HL-60 (cell line): Measurements from ENCODE around the gene PIK3CG.

Source experiments
- DNase-seq, 2 experiments: peaks; one replicate each; pipeline ENCODE4 v3.0.0-alpha.2; 2010 to 2020; ENCODE audit warnings: low read depth in 1 of 2, low spot score in 1 of 2
- H3K27ac ChIP-seq: fragments of 250-450 bp; sonication (Bioruptor Pico); replicated peaks from 2 replicates; pipeline ENCODE4 v1.5.1; 2020; ENCODE audit warnings: mild to moderate bottlenecking, moderate library complexity
- H3K27me3 ChIP-seq: fragments of 250-450 bp; sonication (Bioruptor Pico); 2 replicates; pipeline ENCODE4 v1.5.1; 2021; ENCODE audit warnings: mild to moderate bottlenecking, moderate library complexity; ENCODE audit not compliant: insufficient read depth, poor library complexity, severe bottlenecking
- H3K4me3 ChIP-seq: replicated peaks from 2 replicates; pipeline ENCODE4 v1.5.1; 2011; ENCODE audit warnings: mild to moderate bottlenecking, control low read depth, low read length; ENCODE audit not compliant: insufficient read depth
- CTCF ChIP-seq: IDR thresholded peaks from one replicate; pipeline ENCODE4 v1.5.1; 2011; ENCODE audit warnings: low read length, control low read depth, inconsistent platforms; ENCODE audit not compliant: insufficient read depth
- GABPA ChIP-seq: IDR thresholded peaks from 2 replicates; pipeline ENCODE4 v1.6.1; 2012; ENCODE audit warnings: low read depth
- POLR2AphosphoS5 ChIP-seq: IDR thresholded peaks from 2 replicates; pipeline ENCODE4 v1.6.1; 2012; ENCODE audit warnings: low read depth
- SPI1 ChIP-seq: IDR thresholded peaks from 2 replicates; pipeline ENCODE4 v1.6.1; 2012; ENCODE audit warnings: low read depth, mild to moderate bottlenecking, borderline replicate concordance
- TF ChIP-seq, protein P1 (sequence below): IDR thresholded peaks from 2 replicates; pipeline ENCODE4 v1.6.1; 2012; ENCODE audit warnings: low read depth; ENCODE audit not compliant: insufficient replicate concordance

PIK3CG gene

DNA sequence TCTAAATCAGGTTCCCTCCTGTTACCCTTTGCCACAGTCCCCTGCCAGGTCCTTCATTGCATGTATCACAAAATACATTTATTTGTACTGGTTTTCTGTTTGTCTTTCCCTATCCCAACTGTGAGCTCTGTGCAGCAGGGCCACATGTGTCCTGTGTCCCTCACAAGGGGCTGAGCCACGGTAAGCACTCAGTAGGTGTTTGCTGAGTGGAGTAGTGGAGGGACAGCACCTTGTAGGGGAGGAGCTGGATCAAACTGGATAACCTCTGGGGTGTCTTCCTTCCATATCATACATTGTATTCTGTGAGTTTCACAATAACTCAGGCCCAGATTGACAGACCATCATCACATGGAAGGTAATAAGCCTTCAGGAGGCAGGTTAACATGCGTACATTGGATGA lies 25.9 kb downstream of the PIK3CG start:
- Histone ChIP-seq H3K27ac (no peak overlapping the region), H3K27me3 (no peaks in the 10 kb centered on the region), H3K4me3 (no peak overlapping the region)
- TF ChIP-seq SPI1 (no peak), POLR2AphosphoS5 (no peak), GABPA (no peak), CTCF (no peak)
- TF ChIP-seq, protein P1, sequence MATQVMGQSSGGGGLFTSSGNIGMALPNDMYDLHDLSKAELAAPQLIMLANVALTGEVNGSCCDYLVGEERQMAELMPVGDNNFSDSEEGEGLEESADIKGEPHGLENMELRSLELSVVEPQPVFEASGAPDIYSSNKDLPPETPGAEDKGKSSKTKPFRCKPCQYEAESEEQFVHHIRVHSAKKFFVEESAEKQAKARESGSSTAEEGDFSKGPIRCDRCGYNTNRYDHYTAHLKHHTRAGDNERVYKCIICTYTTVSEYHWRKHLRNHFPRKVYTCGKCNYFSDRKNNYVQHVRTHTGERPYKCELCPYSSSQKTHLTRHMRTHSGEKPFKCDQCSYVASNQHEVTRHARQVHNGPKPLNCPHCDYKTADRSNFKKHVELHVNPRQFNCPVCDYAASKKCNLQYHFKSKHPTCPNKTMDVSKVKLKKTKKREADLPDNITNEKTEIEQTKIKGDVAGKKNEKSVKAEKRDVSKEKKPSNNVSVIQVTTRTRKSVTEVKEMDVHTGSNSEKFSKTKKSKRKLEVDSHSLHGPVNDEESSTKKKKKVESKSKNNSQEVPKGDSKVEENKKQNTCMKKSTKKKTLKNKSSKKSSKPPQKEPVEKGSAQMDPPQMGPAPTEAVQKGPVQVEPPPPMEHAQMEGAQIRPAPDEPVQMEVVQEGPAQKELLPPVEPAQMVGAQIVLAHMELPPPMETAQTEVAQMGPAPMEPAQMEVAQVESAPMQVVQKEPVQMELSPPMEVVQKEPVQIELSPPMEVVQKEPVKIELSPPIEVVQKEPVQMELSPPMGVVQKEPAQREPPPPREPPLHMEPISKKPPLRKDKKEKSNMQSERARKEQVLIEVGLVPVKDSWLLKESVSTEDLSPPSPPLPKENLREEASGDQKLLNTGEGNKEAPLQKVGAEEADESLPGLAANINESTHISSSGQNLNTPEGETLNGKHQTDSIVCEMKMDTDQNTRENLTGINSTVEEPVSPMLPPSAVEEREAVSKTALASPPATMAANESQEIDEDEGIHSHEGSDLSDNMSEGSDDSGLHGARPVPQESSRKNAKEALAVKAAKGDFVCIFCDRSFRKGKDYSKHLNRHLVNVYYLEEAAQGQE: no peak
- DNase-seq: no peak

DNA sequence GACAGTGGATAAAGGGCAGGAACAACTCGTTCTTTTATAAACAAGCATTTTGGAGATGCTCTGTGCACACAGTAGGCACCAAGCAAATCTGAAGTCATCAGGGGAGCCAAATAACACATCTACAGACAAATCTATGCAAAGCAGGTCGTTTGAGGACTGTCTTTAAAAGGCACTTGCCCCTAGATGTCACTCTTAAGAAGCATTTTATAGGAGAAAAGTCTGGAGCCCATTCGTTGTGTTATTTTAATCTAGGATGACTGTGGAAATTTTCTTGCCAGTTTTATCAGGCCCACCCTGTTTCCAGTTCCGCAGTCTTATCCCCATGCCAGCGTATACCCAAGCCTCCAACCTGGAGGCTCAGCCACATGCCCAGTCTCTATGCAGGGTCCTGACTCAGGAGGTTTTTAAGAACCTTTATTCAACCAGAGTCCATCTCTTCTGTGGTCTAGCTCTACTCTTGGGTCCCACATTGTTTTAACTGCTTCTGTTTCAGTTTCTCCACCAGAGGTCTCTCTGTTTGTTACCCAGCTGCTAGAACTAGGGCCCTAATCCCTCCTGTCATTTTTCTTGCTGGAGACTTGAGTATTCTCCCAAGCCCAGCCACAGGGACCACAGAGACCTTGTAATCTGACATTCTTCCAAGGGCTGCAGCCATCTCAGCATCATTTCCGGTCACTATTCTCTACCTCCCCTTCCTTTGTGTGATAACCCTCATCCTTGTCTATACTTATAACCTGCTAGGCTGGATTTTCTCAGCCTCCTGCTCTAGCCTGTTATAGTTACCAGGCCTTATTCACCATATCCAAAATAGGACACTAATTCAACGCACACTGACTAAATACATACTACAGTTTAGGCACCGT lies 26.7 kb downstream of the PIK3CG start:
- TF ChIP-seq, protein P1: no peak
- no peak for TF ChIP-seq GABPA
- no peak for TF ChIP-seq SPI1
- no peak for TF ChIP-seq CTCF
- TF ChIP-seq POLR2AphosphoS5: no peak

DNA sequence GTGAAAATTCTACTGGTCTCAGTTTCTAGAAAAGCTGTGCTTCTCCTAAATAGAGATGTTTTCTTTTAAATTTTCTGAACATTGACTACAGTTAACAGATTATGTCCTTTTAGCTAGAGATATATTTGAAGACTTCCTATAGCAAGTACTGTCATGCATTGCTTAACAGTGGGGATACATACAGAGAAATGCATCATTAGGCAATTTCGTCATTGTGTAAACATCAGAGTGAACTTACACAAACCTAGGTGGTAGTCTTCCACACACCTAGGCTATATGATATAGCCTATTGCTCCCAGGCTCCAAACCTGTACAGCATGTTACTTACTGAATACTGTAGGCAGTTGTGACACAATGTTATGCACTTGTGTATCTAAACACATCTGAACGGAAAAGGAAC lies 28.5 kb downstream of the PIK3CG start:
- H3K27me3 ChIP-seq: no peaks in the 10 kb centered on the region
- peak; percentile 35 to 44 for DNase-seq
- H3K4me3 ChIP-seq: no peak overlapping the region
- no peak overlapping the region for H3K27ac ChIP-seq
- TF ChIP-seq GABPA: no peak
- no peak for TF ChIP-seq CTCF
- TF ChIP-seq POLR2AphosphoS5: no peak
- no peak for TF ChIP-seq SPI1
- TF ChIP-seq, protein P1: no peak

More for the DNA sequence above, 26.7 kb downstream of the PIK3CG start:
- H3K4me3 ChIP-seq: no peak overlapping the region
- DNase-seq: no peak
- H3K27ac ChIP-seq: no peak overlapping the region
- no peaks in the 10 kb centered on the region for H3K27me3 ChIP-seq
